HEK293 (cell line): Measurements from ENCODE around the gene HDAC1.
A peak's percentile ranks its signal among the peaks of the same experiment; 100 is the strongest.

Experiments used
- CTCF ChIA-PET: fragments of 350-600 bp; formaldehyde crosslinking; extraction: SDS; loops from one replicate; lab custom pipeline; 2021; ENCODE audit warnings: antibody characterized with exemption; lab: Yijun Ruan, JAX
- POLR2A ChIA-PET: fragments of 300-600 bp; formaldehyde crosslinking; extraction: SDS; loops from one replicate; lab custom pipeline; 2020; ENCODE audit warnings: antibody characterized with exemption, inconsistent platforms; lab: Yijun Ruan, JAX
- H3K27ac ChIP-seq: fragments of 200-500 bp; sonication (Bioruptor generic); 2 replicates; pipeline ENCODE4 v1.5.1; 2014; ENCODE audit warnings: low read depth, low read length, control low read depth, inconsistent platforms; ENCODE audit errors: extremely low read depth
- H3K36me3 ChIP-seq, 2 experiments: fragments of 200-500 bp in 1 of 2; sonication (Bioruptor generic) in 1 of 2; 1 replicate in 1 of 2; 2 replicates in 1 of 2; pipeline ENCODE4 v1.5.1; 2014 to 2017; ENCODE audit warnings: inconsistent platforms in 2 of 2, low read length in 2 of 2; ENCODE audit not compliant: control insufficient read depth in 2 of 2, insufficient read depth in 1 of 2
- H3K4me1 ChIP-seq: fragments of 200-500 bp; sonication (Bioruptor generic); 2 replicates; pipeline ENCODE4 v1.5.1; 2014; ENCODE audit warnings: mild to moderate bottlenecking, low read length, inconsistent platforms; ENCODE audit not compliant: control insufficient read depth, insufficient read depth
- H3K4me3 ChIP-seq: 2 replicates; pipeline ENCODE4 v1.5.1; 2011; ENCODE audit warnings: low read depth, mild to moderate bottlenecking, control low read depth, low read length, moderate library complexity
- H3K9me3 ChIP-seq: fragments of 200-500 bp; sonication (Bioruptor generic); 2 replicates; pipeline ENCODE4 v1.5.1; 2014; ENCODE audit warnings: low read depth, low read length, inconsistent platforms; ENCODE audit not compliant: control insufficient read depth, insufficient read depth
- BCL11A ChIP-seq: fragments of 450-650 bp; formaldehyde crosslinking; IDR thresholded peaks from 2 replicates; pipeline ENCODE4 v1.5.1; 2016; ENCODE audit warnings: low read depth, missing biosample characterization, missing genetic modification characterization
- HIC1 ChIP-seq: fragments of 450-650 bp; formaldehyde crosslinking; IDR thresholded peaks from 2 replicates; pipeline ENCODE4 v1.5.1; 2016; ENCODE audit warnings: missing biosample characterization, missing genetic modification characterization
- KLF1 ChIP-seq: fragments of 450-650 bp; formaldehyde crosslinking; IDR thresholded peaks from 2 replicates; pipeline ENCODE4 v1.5.1; 2016; ENCODE audit warnings: missing biosample characterization, missing genetic modification characterization
- KLF17 ChIP-seq: fragments of 450-650 bp; formaldehyde crosslinking; IDR thresholded peaks from 2 replicates; pipeline ENCODE4 v1.5.1; 2016; ENCODE audit warnings: missing biosample characterization, missing genetic modification characterization
- PATZ1 ChIP-seq: fragments of 450-650 bp; formaldehyde crosslinking; IDR thresholded peaks from 2 replicates; pipeline ENCODE4 v1.5.1; 2016; ENCODE audit warnings: missing biosample characterization, missing genetic modification characterization
- PRDM10 ChIP-seq: fragments of 450-650 bp; formaldehyde crosslinking; IDR thresholded peaks from 2 replicates; pipeline ENCODE4 v1.5.1; 2016; ENCODE audit warnings: missing biosample characterization, missing genetic modification characterization
- SP2 ChIP-seq: fragments of 450-650 bp; formaldehyde crosslinking; IDR thresholded peaks from 2 replicates; pipeline ENCODE4 v1.5.1; 2016; ENCODE audit warnings: missing biosample characterization, missing genetic modification characterization
- ZNF112 ChIP-seq: fragments of 450-650 bp; formaldehyde crosslinking; IDR thresholded peaks from 2 replicates; pipeline ENCODE4 v1.5.0; 2017; ENCODE audit warnings: missing biosample characterization, missing genetic modification characterization
- ZNF138 ChIP-seq: fragments of 450-650 bp; formaldehyde crosslinking; IDR thresholded peaks from 2 replicates; pipeline ENCODE4 v1.5.1; 2016; ENCODE audit warnings: missing biosample characterization, missing genetic modification characterization, borderline replicate concordance
- ZNF155 ChIP-seq: fragments of 450-650 bp; formaldehyde crosslinking; IDR thresholded peaks from 2 replicates; pipeline ENCODE4 v1.5.1; 2016; ENCODE audit warnings: missing biosample characterization, missing genetic modification characterization
- ZNF202 ChIP-seq: fragments of 450-650 bp; formaldehyde crosslinking; IDR thresholded peaks from 2 replicates; pipeline ENCODE4 v1.5.1; 2016; ENCODE audit warnings: missing biosample characterization, missing genetic modification characterization, borderline replicate concordance
- ZNF239 ChIP-seq: fragments of 450-650 bp; formaldehyde crosslinking; IDR thresholded peaks from 2 replicates; pipeline ENCODE4 v1.5.1; 2016; ENCODE audit warnings: missing biosample characterization, missing genetic modification characterization
- ZNF391 ChIP-seq: fragments of 450-650 bp; formaldehyde crosslinking; IDR thresholded peaks from 2 replicates; pipeline ENCODE4 v1.5.1; 2016; ENCODE audit warnings: low read depth, missing biosample characterization, missing genetic modification characterization, borderline replicate concordance
- ZNF449 ChIP-seq: fragments of 450-650 bp; formaldehyde crosslinking; IDR thresholded peaks from 2 replicates; pipeline ENCODE4 v1.5.1; 2017; ENCODE audit warnings: missing biosample characterization, mild to moderate bottlenecking, missing genetic modification characterization, moderate library complexity
- ZNF600 ChIP-seq: fragments of 450-650 bp; formaldehyde crosslinking; IDR thresholded peaks from 2 replicates; pipeline ENCODE4 v1.5.1; 2016; ENCODE audit warnings: missing biosample characterization, missing genetic modification characterization
- ZNF623 ChIP-seq: fragments of 450-650 bp; formaldehyde crosslinking; IDR thresholded peaks from 2 replicates; pipeline ENCODE4 v1.5.1; 2016; ENCODE audit warnings: missing biosample characterization, missing genetic modification characterization
- ZNF747 ChIP-seq: fragments of 450-650 bp; formaldehyde crosslinking; IDR thresholded peaks from 2 replicates; pipeline ENCODE4 v1.5.1; 2016; ENCODE audit warnings: missing biosample characterization, missing genetic modification characterization
- ZNF777 ChIP-seq: fragments of 450-650 bp; formaldehyde crosslinking; IDR thresholded peaks from 2 replicates; pipeline ENCODE4 v1.5.1; 2017; ENCODE audit warnings: missing biosample characterization, missing genetic modification characterization, borderline replicate concordance

Gene HDAC1

GRCh38 chr1:32336963-32337675, 45.2 kb downstream of the HDAC1 start (continued):
- TF ChIP-seq KLF1 (tag by site-specific recombination) (0 out of 2 replicates have a peak, but pooled peaks have one; percentile 36), ZNF391 (tag by site-specific recombination) (no peak), KLF17 (tag by site-specific recombination) (no peak)

- CTCF ChIA-PET = interaction anchor here (0.6 kb wide), 2 partner anchors 256 to 271 kb away, joined by 3 to 5 read pairs; no protein-coding TSS in a partner anchor
- Histone ChIP-seq H3K4me1 (no peaks in the 10 kb centered on the region), H3K36me3 (peaks cover 0 to 20% of the 10 kb centered on the region in 2 experiments; a peak in 1 of 3 replicates), H3K4me3 (no peak overlapping the region)
- TF ChIP-seq ZNF777 (tag by site-specific recombination) (no peak), ZNF202 (tag by site-specific recombination) (no peak), ZNF112 (no peak), ZNF449 (tag by site-specific recombination) (peak; percentile 58; the same call in 1 of the 2 replicates), SP2 (no peak), ZNF138 (tag by site-specific recombination) (no peak), ZNF155 (tag by site-specific recombination) (no peak), PATZ1 (no peak), ZNF747 (tag by site-specific recombination) (no peak), HIC1 (tag by site-specific recombination) (0 out of 2 replicates have a peak, but pooled peaks have one; percentile 20)
- TF ChIP-seq, all 188 proteins: peak for 2
- Histone ChIP-seq H3K27ac (no peak overlapping the region), H3K9me3 (no peaks in the 10 kb centered on the region)
- POLR2A ChIA-PET = interaction anchor here (0.6 to 5.8 kb wide), 4 partner anchors 9 to 78 kb away, joined by 4 to 100 read pairs (median 22); partner anchors contain the start of gene BSDC1
These were observed 46.2 kb downstream of the HDAC1 start for GRCh38 chr1:32337855-32338636.

GRCh38 chr1:32338637-32339145, 46.8 kb downstream of the HDAC1 start:
- POLR2A ChIA-PET = no interaction called here
- H3K27ac ChIP-seq = no peak overlapping the region
- peaks cover 0 to 14% of the 10 kb centered on the region in 2 experiments; a peak in 1 of 3 replicates for H3K36me3 ChIP-seq
- CTCF ChIA-PET = no interaction called here
- no peaks in the 10 kb centered on the region for H3K4me1 ChIP-seq
- TF ChIP-seq ZNF239 = no peak
- TF ChIP-seq PRDM10 (tag by site-specific recombination) = no peak
- TF ChIP-seq BCL11A (tag by site-specific recombination) = no peak
- TF ChIP-seq ZNF623 (tag by site-specific recombination) = no peak
- no peak for TF ChIP-seq ZNF600 (tag by site-specific recombination)
- H3K4me3 ChIP-seq = no peak overlapping the region
- no peaks in the 10 kb centered on the region for H3K9me3 ChIP-seq
